Measurements from ENCODE around the gene MCM3AP. TPM values are rescaled to one million over a fixed set of nuclear protein-coding genes. Genes with fewer than 3 reads are reported as not detected.
"Not testable (repeated sequence)": the region's sequence is repeated elsewhere in the genome, so short reads cannot be mapped to it uniquely, and the experiment has no call there.

Gene MCM3AP
- total RNA-seq, 2 donors from 2014 or later, result 161 to 193 TPM

GRCh38 chr21:46234436-46234950 lies 50.9 kb downstream of the MCM3AP start:
- DNase-seq (ENCODE audit: low spot score), result no peak
- peak overlapping the region; percentile 18 to 64 for H3K27ac Mint-ChIP-seq
- peaks cover 35% of the 10 kb centered on the region for H3K36me3 Mint-ChIP-seq
- no peaks in the 10 kb centered on the region for H3K9me3 Mint-ChIP-seq
- no peak for ATAC-seq
- H3K27me3 Mint-ChIP-seq, result no peaks in the 10 kb centered on the region
- H3K4me3 Mint-ChIP-seq, result peak overlapping the region; percentile 4
- peaks cover 34 to 52% of the 10 kb centered on the region in 2 donors for H3K4me1 Mint-ChIP-seq (ENCODE audit: low read depth in 2 of 2)

GRCh38 chr21:46229923-46230260 lies 55.5 kb downstream of the MCM3AP start:
- peak overlapping the region; percentile 29 to 70 for H3K27ac Mint-ChIP-seq
- H3K4me3 Mint-ChIP-seq, result peak overlapping the region; percentile 86
- H3K9me3 Mint-ChIP-seq, result no peaks in the 10 kb centered on the region
- peaks cover 22% of the 10 kb centered on the region for H3K36me3 Mint-ChIP-seq
- H3K27me3 Mint-ChIP-seq, result no peaks in the 10 kb centered on the region
- H3K4me1 Mint-ChIP-seq (ENCODE audit: low read depth in 2 of 2), result peaks cover 63 to 72% of the 10 kb centered on the region in 2 donors
- DNase-seq (ENCODE audit: low spot score) (no peak), ATAC-seq (no peak)

- Mint-ChIP-seq H3K27me3 (no peaks in the 10 kb centered on the region), H3K36me3 (peaks cover 17% of the 10 kb centered on the region), H3K27ac (peak overlapping the region; percentile 66 to 78), H3K4me3 (peak overlapping the region; percentile 86), H3K9me3 (no peaks in the 10 kb centered on the region), H3K4me1 (ENCODE audit: low read depth in 2 of 2) (peaks cover 57 to 67% of the 10 kb centered on the region in 2 donors)
- ATAC-seq (peak; percentile 66 to 69), DNase-seq (ENCODE audit: low spot score) (no peak)
Measured at GRCh38 chr21:46229133-46229922, 56.1 kb downstream of the MCM3AP start.

- Mint-ChIP-seq H3K36me3 (peaks cover 8% of the 10 kb centered on the region), H3K27me3 (no peaks in the 10 kb centered on the region), H3K4me1 (ENCODE audit: low read depth in 2 of 2) (peaks cover 49 to 61% of the 10 kb centered on the region in 2 donors), H3K4me3 (peak within 1 kb of the TSS; percentile 86), H3K27ac (peak within 1 kb of the TSS; percentile 72 to 78), H3K9me3 (no peaks in the 10 kb centered on the region)
- DNase-seq (ENCODE audit: low spot score) (peak; percentile 100), ATAC-seq (peak; percentile 97 to 99)
Measured at GRCh38 chr21:46228345-46229051, 56.9 kb downstream of the MCM3AP start, which contains the start of gene LSS. TSS of gene LSS (minus strand) at chr21:46228774. CDS start at chr21:46228745, 29 bp downstream.

- peaks cover 8% of the 10 kb centered on the region for H3K36me3 Mint-ChIP-seq
- H3K9me3 Mint-ChIP-seq, result no peaks in the 10 kb centered on the region
- no peak for ATAC-seq
- no peaks in the 10 kb centered on the region for H3K27me3 Mint-ChIP-seq
- peak overlapping the region; percentile 86 for H3K4me3 Mint-ChIP-seq
- peak overlapping the region; percentile 41 to 72 for H3K27ac Mint-ChIP-seq
- peaks cover 46 to 54% of the 10 kb centered on the region in 2 donors for H3K4me1 Mint-ChIP-seq (ENCODE audit: low read depth in 2 of 2)
- DNase-seq (ENCODE audit: low spot score), result no peak
Measured at GRCh38 chr21:46227811-46228344, 57.5 kb downstream of the MCM3AP start.

GRCh38 chr21:46226920-46227599 lies 58.4 kb downstream of the MCM3AP start:
- Mint-ChIP-seq H3K4me1 (ENCODE audit: low read depth in 2 of 2) (peaks cover 46 to 50% of the 10 kb centered on the region in 2 donors), H3K27ac (peak overlapping the region; percentile 41 to 72), H3K9me3 (no peaks in the 10 kb centered on the region), H3K4me3 (peak overlapping the region; percentile 86), H3K27me3 (no peaks in the 10 kb centered on the region), H3K36me3 (peaks cover 8% of the 10 kb centered on the region)
- no peak for ATAC-seq
- DNase-seq (ENCODE audit: low spot score), result no peak

- Mint-ChIP-seq H3K27me3 (no peaks in the 10 kb centered on the region), H3K4me1 (ENCODE audit: low read depth in 2 of 2) (peaks cover 39 to 41% of the 10 kb centered on the region in 2 donors), H3K9me3 (no peaks in the 10 kb centered on the region), H3K4me3 (peak overlapping the region; percentile 86), H3K27ac (peak overlapping the region in 1 of 2 donors; percentile 72), H3K36me3 (peaks cover 2% of the 10 kb centered on the region)
- ATAC-seq, result no peak
- no peak for DNase-seq (ENCODE audit: low spot score)
Measured at GRCh38 chr21:46226146-46226545, 59.3 kb downstream of the MCM3AP start.

- ATAC-seq; H3K4me3 Mint-ChIP-seq; H3K36me3 Mint-ChIP-seq; H3K27ac Mint-ChIP-seq; DNase-seq (ENCODE audit: low spot score); H3K9me3 Mint-ChIP-seq; H3K27me3 Mint-ChIP-seq: not testable (repeated sequence)
- H3K4me1 Mint-ChIP-seq (ENCODE audit: low read depth in 2 of 2), result peaks cover 24 to 28% of the 10 kb centered on the region in 2 donors
Measured at GRCh38 chr21:46223661-46224060, 61.8 kb downstream of the MCM3AP start.

GRCh38 chr21:46223217-46223616 lies 62.2 kb downstream of the MCM3AP start:
- no peak for ATAC-seq
- Mint-ChIP-seq H3K36me3 (no peaks in the 10 kb centered on the region), H3K27ac (no peak overlapping the region), H3K4me3 (no peak overlapping the region), H3K27me3 (no peaks in the 10 kb centered on the region), H3K4me1 (ENCODE audit: low read depth in 2 of 2) (peaks cover 24 to 28% of the 10 kb centered on the region in 2 donors), H3K9me3 (no peaks in the 10 kb centered on the region)
- no peak for DNase-seq (ENCODE audit: low spot score)

GRCh38 chr21:46222436-46223116 lies 62.8 kb downstream of the MCM3AP start:
- H3K36me3 Mint-ChIP-seq, result no peaks in the 10 kb centered on the region
- no peaks in the 10 kb centered on the region for H3K27me3 Mint-ChIP-seq
- peak in 1 of 2 donors; percentile 11 for ATAC-seq

GRCh38 chr21:46221664-46222435 lies 63.6 kb downstream of the MCM3AP start:
- ATAC-seq (no peak), DNase-seq (ENCODE audit: low spot score) (no peak)
- Mint-ChIP-seq H3K9me3 (no peaks in the 10 kb centered on the region), H3K36me3 (no peaks in the 10 kb centered on the region), H3K4me1 (ENCODE audit: low read depth in 2 of 2) (peaks cover 12 to 17% of the 10 kb centered on the region in 2 donors), H3K27me3 (no peaks in the 10 kb centered on the region), H3K4me3 (no peak overlapping the region), H3K27ac (no peak overlapping the region)

More at GRCh38 chr21:46222436-46223116, 62.8 kb downstream of the MCM3AP start:
- Mint-ChIP-seq H3K4me3 (no peak overlapping the region), H3K4me1 (ENCODE audit: low read depth in 2 of 2) (peaks cover 19 to 24% of the 10 kb centered on the region in 2 donors), H3K27ac (no peak overlapping the region), H3K9me3 (no peaks in the 10 kb centered on the region)
- DNase-seq (ENCODE audit: low spot score), result no peak

- ATAC-seq (no peak), DNase-seq (ENCODE audit: low spot score) (no peak)
- Mint-ChIP-seq H3K27ac (no peak overlapping the region), H3K9me3 (no peaks in the 10 kb centered on the region), H3K27me3 (no peaks in the 10 kb centered on the region), H3K4me1 (ENCODE audit: low read depth in 2 of 2) (peaks cover 4 to 8% of the 10 kb centered on the region in 2 donors), H3K36me3 (no peaks in the 10 kb centered on the region), H3K4me3 (no peak overlapping the region)
Measured at GRCh38 chr21:46220847-46221246, 64.6 kb downstream of the MCM3AP start.
